Stimulated activated CD8-positive, alpha-beta memory T cell treated with anti-CD3 and anti-CD28 coated beads, Interleukin-15, amount 100 ng/mL, for 4 hours (primary cell): ENCODE results near the gene OCLN.
"Not testable (repeated sequence)": the region's sequence is repeated elsewhere in the genome, so short reads cannot be mapped to it uniquely, and the experiment has no call there.

Experiments
- DNase-seq, 2 donors: peaks; one replicate each; pipeline ENCODE4 v3.0.0-alpha.2; 2020; ENCODE audit warnings: low read depth in 2 of 2

OCLN gene

GRCh38 chr5:69491838-69492390 lies 676 bp upstream of the OCLN start:
- no peak for DNase-seq

GRCh38 chr5:69492923-69493395 lies 369 bp downstream of the OCLN start:
- DNase-seq, result no peak

- DNase-seq, result no peak
These were observed 975 bp downstream of the OCLN start for GRCh38 chr5:69493396-69494133.

- DNase-seq, result no peak
These were observed 1.9 kb downstream of the OCLN start for GRCh38 chr5:69494452-69494851.

- DNase-seq, result no peak
These were observed 4.5 kb downstream of the OCLN start for GRCh38 chr5:69497006-69497520.

- DNase-seq, result no peak
These were observed 5.8 kb downstream of the OCLN start for GRCh38 chr5:69498384-69498783.

GRCh38 chr5:69502367-69502766 lies 9.8 kb downstream of the OCLN start:
- DNase-seq, result no peak

GRCh38 chr5:69502767-69503488 lies 10.3 kb downstream of the OCLN start:
- DNase-seq, result no peak

GRCh38 chr5:69504036-69504435 lies 11.4 kb downstream of the OCLN start:
- DNase-seq, result no peak

GRCh38 chr5:69505306-69505705 lies 12.7 kb downstream of the OCLN start:
- DNase-seq, result no peak

- DNase-seq, result no peak
These were observed 16.6 kb downstream of the OCLN start for GRCh38 chr5:69509212-69509611.

GRCh38 chr5:69510694-69511093 lies 18.1 kb downstream of the OCLN start:
- no peak for DNase-seq

GRCh38 chr5:69512740-69513260 lies 20.2 kb downstream of the OCLN start:
- DNase-seq, result no peak

GRCh38 chr5:69515570-69515969 lies 23.0 kb downstream of the OCLN start:
- DNase-seq, result not testable (repeated sequence)

GRCh38 chr5:69516769-69517168 lies 24.2 kb downstream of the OCLN start:
- DNase-seq, result no peak

- no peak for DNase-seq
These were observed 25.2 kb downstream of the OCLN start for GRCh38 chr5:69517763-69518212.

- DNase-seq, result no peak
These were observed 26.7 kb downstream of the OCLN start for GRCh38 chr5:69519285-69519684.

GRCh38 chr5:69522035-69522434 lies 29.4 kb downstream of the OCLN start:
- no peak for DNase-seq

- DNase-seq, result no peak
These were observed 32.9 kb downstream of the OCLN start for GRCh38 chr5:69525490-69525889.

- DNase-seq, result no peak
These were observed 34.1 kb downstream of the OCLN start for GRCh38 chr5:69526660-69527059.

GRCh38 chr5:69527128-69527770 lies 34.7 kb downstream of the OCLN start:
- no peak for DNase-seq

GRCh38 chr5:69528035-69528434 lies 35.4 kb downstream of the OCLN start:
- DNase-seq, result no peak
